ENCODE measurements around the gene LNP1. TPM values are rescaled to one million over a fixed set of nuclear protein-coding genes. Genes with fewer than 3 reads are reported as not detected.

Gene LNP1
- total RNA-seq, 6 experiments from 2014 or later: 0.89 to 1.9 (median 1.7) TPM

DNA sequence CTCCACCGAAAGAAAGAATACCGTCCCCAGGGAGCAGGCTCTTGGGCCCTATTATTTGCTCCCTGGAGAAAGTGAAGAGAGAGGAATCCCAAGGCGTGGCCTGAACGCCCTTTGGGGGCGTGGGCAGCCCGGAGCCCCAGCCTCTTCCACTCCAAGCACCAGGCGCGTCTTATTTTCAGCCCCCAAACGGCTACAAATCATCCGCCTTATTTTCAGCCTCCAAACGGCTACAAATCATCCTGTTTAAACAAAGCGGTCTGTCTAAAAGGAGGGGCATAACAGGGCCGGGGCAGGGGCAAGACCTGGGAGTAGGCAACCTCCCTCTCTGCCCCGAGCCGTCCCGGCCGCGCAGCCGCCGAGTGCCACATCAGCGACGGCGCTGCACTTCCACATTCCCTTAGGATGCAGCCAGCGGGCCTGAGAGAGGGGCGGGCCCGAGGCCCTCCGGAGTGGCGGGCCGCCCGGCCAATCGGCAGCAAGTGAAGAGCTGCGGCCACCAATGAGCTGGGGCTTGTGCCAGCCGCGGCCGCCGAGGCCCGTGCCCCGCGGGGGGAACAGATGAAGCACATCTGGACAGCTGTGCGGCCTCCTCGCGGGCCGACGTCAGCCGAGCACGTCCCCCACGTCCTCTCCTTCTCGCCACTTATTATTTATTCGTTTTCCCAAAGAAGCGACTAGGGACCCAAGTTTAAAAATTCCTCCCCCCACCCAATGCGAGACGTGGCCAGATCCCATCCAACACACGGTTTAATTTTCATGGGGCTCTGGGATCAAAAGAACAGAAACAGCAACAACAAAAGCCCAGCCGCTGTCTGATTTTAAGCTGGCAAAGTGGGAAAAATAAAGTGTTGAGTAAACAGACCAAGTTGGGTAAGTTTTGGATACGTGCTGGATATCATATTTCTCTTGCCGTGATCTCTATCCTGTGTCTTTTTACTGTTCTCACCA lies 91.0 kb downstream of the LNP1 start, which contains the start of gene TMEM45A:
Gene TMEM45A (plus strand): TSS at position 561 of the 948 bp plus-strand sequence. CDS start 62,593 bp downstream, outside the sequence.
- Histone ChIP-seq H3K4me1 (peaks cover 0 to 6% (median 2%) of the 10 kb centered on the region in 4 donors), H3K27me3 (no peaks in the 10 kb centered on the region), H3K9me3 (no peaks in the 10 kb centered on the region), H3K4me3 (peak within 1 kb of the TSS; percentile 53 to 61 (median 54)), H3K36me3 (no peaks in the 10 kb centered on the region), H3K27ac (peak within 1 kb of the TSS; percentile 71 to 91 (median 87))
- peak; percentile 90 for TF ChIP-seq POLR2A (IDR thresholded peaks at IDR 0.05)
- TF ChIP-seq, protein P1, sequence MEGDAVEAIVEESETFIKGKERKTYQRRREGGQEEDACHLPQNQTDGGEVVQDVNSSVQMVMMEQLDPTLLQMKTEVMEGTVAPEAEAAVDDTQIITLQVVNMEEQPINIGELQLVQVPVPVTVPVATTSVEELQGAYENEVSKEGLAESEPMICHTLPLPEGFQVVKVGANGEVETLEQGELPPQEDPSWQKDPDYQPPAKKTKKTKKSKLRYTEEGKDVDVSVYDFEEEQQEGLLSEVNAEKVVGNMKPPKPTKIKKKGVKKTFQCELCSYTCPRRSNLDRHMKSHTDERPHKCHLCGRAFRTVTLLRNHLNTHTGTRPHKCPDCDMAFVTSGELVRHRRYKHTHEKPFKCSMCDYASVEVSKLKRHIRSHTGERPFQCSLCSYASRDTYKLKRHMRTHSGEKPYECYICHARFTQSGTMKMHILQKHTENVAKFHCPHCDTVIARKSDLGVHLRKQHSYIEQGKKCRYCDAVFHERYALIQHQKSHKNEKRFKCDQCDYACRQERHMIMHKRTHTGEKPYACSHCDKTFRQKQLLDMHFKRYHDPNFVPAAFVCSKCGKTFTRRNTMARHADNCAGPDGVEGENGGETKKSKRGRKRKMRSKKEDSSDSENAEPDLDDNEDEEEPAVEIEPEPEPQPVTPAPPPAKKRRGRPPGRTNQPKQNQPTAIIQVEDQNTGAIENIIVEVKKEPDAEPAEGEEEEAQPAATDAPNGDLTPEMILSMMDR (IDR thresholded peaks at IDR 0.05): peak in 1 of 4 donors; percentile 9
- WGBS (ENCODE audit: insufficient coverage, low coverage, low lambda C conversion rate, missing lambda C conversion rate): 1% methylated on average over 19 of the region's 56 CpGs
- intact Hi-C loops (cut with DNase I): no loop called here
- DNase-seq: peak; percentile 96 to 98 (median 98)
- peak; percentile 97 to 99 (median 98) for ATAC-seq

DNA sequence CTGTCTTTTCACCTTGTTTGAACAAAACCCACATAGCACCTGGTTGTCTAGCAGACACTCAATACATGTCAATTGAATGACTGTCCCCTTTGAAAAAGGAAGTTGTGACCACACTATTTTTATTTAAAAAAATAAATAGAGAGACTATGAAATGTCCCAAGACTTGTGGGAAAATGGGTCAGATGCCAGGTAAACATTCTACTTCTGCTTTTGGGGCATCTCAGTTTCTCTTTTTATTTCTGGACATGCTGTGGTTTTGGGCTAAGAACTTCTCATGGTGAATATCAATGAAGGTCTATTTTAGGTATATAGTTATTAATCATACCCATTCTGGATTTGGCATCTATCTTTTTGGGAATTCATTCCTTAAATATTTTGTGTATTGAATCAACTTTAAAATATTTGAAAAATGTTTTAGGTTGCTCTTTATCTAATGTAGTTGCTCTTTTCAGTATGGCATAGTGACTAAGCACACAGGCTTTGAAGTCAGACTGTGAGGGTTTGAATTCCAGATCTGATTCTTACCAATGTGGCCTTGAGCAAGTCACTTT lies 95.4 kb downstream of the LNP1 start:
- TF ChIP-seq, protein P1 (IDR thresholded peaks at IDR 0.05): no peak
- no peak for TF ChIP-seq POLR2A (IDR thresholded peaks at IDR 0.05)
- Histone ChIP-seq H3K4me3 (no peak overlapping the region), H3K9me3 (no peaks in the 10 kb centered on the region), H3K27me3 (no peaks in the 10 kb centered on the region), H3K36me3 (no peaks in the 10 kb centered on the region), H3K27ac (peak overlapping the region in 1 of 3 donors; percentile 18), H3K4me1 (peaks cover 0 to 14% (median 2%) of the 10 kb centered on the region in 4 donors)
- intact Hi-C loops (cut with DNase I): no loop called here
- ATAC-seq (no peak), DNase-seq (no peak)

DNA sequence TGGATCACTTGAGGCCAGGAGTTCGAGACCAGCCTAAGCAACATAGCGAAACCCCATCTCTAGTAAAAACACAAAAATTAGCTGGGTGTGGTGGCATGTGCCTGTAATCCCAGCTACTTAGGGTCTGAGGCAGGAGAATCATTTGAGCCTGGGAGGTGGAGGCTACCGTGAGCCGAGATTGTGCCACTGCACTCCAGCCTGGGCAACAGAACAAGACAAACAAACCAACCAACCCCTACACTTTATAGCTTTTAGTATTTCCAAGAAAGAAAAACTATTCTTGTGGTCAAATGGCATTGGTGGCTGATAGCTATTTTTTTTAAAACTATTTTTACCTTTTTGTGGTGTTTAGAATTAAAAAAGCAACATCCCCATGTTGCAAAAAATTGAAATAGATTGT lies 98.3 kb downstream of the LNP1 start:
- no peaks in the 10 kb centered on the region for H3K27me3 ChIP-seq
- peak overlapping the region in 1 of 3 donors; percentile 54 for H3K27ac ChIP-seq
- DNase-seq (no peak), ATAC-seq (peak; percentile 42 to 73 (median 61))
- H3K4me1 ChIP-seq: peaks cover 0 to 12% (median 0%) of the 10 kb centered on the region in 4 donors
- H3K9me3 ChIP-seq: no peaks in the 10 kb centered on the region
- no peak overlapping the region for H3K4me3 ChIP-seq
- intact Hi-C loops (cut with DNase I): no loop called here
- 62% methylated on average over 4 of the region's 4 CpGs for WGBS (ENCODE audit: insufficient coverage, low coverage, low lambda C conversion rate, missing lambda C conversion rate)
- H3K36me3 ChIP-seq: no peaks in the 10 kb centered on the region
- no peak for TF ChIP-seq POLR2A (IDR thresholded peaks at IDR 0.05)
- TF ChIP-seq, protein P1 (IDR thresholded peaks at IDR 0.05): no peak

DNA sequence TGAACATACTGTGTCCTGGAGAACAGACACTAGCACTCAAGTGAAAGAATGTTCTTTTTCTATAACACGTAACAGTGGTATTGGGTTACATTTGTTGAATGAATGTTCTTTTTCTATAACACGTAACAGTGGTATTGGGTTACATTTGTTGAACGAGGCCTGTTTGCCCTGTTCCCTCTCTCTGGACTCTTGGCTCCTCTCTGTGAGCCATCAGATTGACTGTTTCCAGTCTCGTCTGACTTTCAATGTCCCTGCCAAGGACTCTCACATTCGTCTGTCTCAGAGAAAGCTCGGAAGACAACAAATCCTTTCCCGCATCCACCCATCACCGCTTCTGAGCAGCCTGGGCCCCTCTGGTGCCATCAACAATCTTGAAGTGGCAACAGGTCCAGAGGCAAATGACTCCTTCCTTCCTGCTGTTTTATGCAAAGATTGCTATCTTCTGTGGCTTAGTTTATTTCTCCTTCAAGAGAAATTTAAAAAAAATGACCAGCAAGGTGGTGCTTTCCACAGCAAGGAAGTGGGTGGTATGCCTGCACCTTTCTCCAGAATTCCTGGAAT lies 99.1 kb downstream of the LNP1 start:
- no peak for DNase-seq
- 59% methylated on average over 8 of the region's 8 CpGs for WGBS (ENCODE audit: insufficient coverage, low coverage, low lambda C conversion rate, missing lambda C conversion rate)
- Histone ChIP-seq H3K4me3 (no peak overlapping the region), H3K4me1 (peaks cover 0 to 12% (median under 1%) of the 10 kb centered on the region in 4 donors), H3K36me3 (no peaks in the 10 kb centered on the region), H3K27ac (peak overlapping the region in 1 of 3 donors; percentile 54), H3K9me3 (no peaks in the 10 kb centered on the region), H3K27me3 (no peaks in the 10 kb centered on the region)
- ATAC-seq: peak; percentile 40 to 83 (median 76)
- TF ChIP-seq POLR2A (IDR thresholded peaks at IDR 0.05): no peak
- intact Hi-C loops (cut with DNase I): no loop called here

Measured in right lobe of liver (tissue), 6 donors.